Activated CD8-positive, alpha-beta memory T cell treated with anti-CD3 and anti-CD28 coated beads, Interleukin-2, amount 50 U/mL, for 24 hours (primary cell): ENCODE results near the gene TACC2.
"Not testable (repeated sequence)": the region's sequence is repeated elsewhere in the genome, so short reads cannot be mapped to it uniquely, and the experiment has no call there.

Experiments
- DNase-seq: peaks from one replicate; pipeline ENCODE4 v3.0.0-alpha.2; 2020; ENCODE audit errors: extremely low read depth

Gene TACC2

GRCh38 chr10:121984463-121984862 is 4.5 kb upstream of the TACC2 start:
- no peak for DNase-seq

GRCh38 chr10:121990015-121990677 is 1.2 kb downstream of the TACC2 start:
- DNase-seq = no peak

GRCh38 chr10:121991727-121992126 is 2.8 kb downstream of the TACC2 start:
- not testable (repeated sequence) for DNase-seq

GRCh38 chr10:121994429-121994941 is 5.5 kb downstream of the TACC2 start:
- DNase-seq = no peak

- no peak for DNase-seq
Observed at GRCh38 chr10:121998462-121998861, 9.5 kb downstream of the TACC2 start.

- no peak for DNase-seq
Observed at GRCh38 chr10:121999301-121999700, 10.3 kb downstream of the TACC2 start.

GRCh38 chr10:122001698-122002097 is 12.7 kb downstream of the TACC2 start:
- no peak for DNase-seq

GRCh38 chr10:122007415-122007814 is 18.5 kb downstream of the TACC2 start:
- no peak for DNase-seq

- no peak for DNase-seq
Observed at GRCh38 chr10:122010405-122011050, 21.6 kb downstream of the TACC2 start.

GRCh38 chr10:122012731-122013130 is 23.8 kb downstream of the TACC2 start:
- DNase-seq = no peak

- DNase-seq = no peak
Observed at GRCh38 chr10:122013311-122013780, 24.4 kb downstream of the TACC2 start.

GRCh38 chr10:122014652-122015248 is 25.8 kb downstream of the TACC2 start:
- no peak for DNase-seq

- DNase-seq = not testable (repeated sequence)
Observed at GRCh38 chr10:122017926-122018325, 29.0 kb downstream of the TACC2 start.

GRCh38 chr10:122018491-122018890 is 29.5 kb downstream of the TACC2 start:
- DNase-seq = no peak

GRCh38 chr10:122018951-122019413 is 30.0 kb downstream of the TACC2 start:
- no peak for DNase-seq

- no peak for DNase-seq
Observed at GRCh38 chr10:122019414-122019975, 30.5 kb downstream of the TACC2 start.

GRCh38 chr10:122020226-122020625 is 31.3 kb downstream of the TACC2 start:
- no peak for DNase-seq

GRCh38 chr10:122021379-122021778 is 32.4 kb downstream of the TACC2 start:
- no peak for DNase-seq

- no peak for DNase-seq
Observed at GRCh38 chr10:122021828-122022227, 32.9 kb downstream of the TACC2 start.

- DNase-seq = no peak
Observed at GRCh38 chr10:122022276-122022675, 33.3 kb downstream of the TACC2 start.

- not testable (repeated sequence) for DNase-seq
Observed at GRCh38 chr10:122023257-122023656, 34.3 kb downstream of the TACC2 start.

- no peak for DNase-seq
Observed at GRCh38 chr10:122029499-122030199, 40.7 kb downstream of the TACC2 start.
